HepG2 (cell line): Measurements from ENCODE around the gene AGAP1. TPM values are rescaled to one million over a fixed set of nuclear protein-coding genes. Genes with fewer than 3 reads are reported as not detected.

Source experiments
- ATAC-seq: fragments of 200-7000 bp; cut with Tn5 transposase; 3 replicates; pipeline ENCODE4 v1.9.1; 2020; ENCODE audit warnings: mild to moderate bottlenecking, moderate library complexity
- BruUV-seq: library from RNA; stranded (reverse); fragments of 400-500 nt; replicated peaks from 2 replicates; lab custom pipeline; 2021; lab: Mats Ljungman, UMichigan
- CTCF ChIA-PET: fragments of 300-600 bp; formaldehyde crosslinking; extraction: SDS; loops from one replicate; lab custom pipeline; 2021; ENCODE audit warnings: low total read pairs, inconsistent platforms, low intra/inter-chr PET ratio; lab: Yijun Ruan, JAX
- POLR2A ChIA-PET: fragments of 350-600 bp; sonication (Branson Sonifier 250); formaldehyde crosslinking; loops from one replicate; lab custom pipeline; 2020; ENCODE audit warnings: antibody characterized with exemption, inconsistent platforms; lab: Yijun Ruan, JAX
- DNase-seq: peaks from one replicate; pipeline ENCODE4 v3.0.0-alpha.2; 2015; ENCODE audit warnings: low spot score
- FAIRE-seq: peaks from 3 replicates; lab custom pipeline; 2011; peaks lifted over from hg19 to GRCh38; lab: Jason Lieb, UNC
- H2AFZ ChIP-seq: one replicate; pipeline ENCODE4 v1.6.1; 2011; ENCODE audit warnings: low read length, inconsistent platforms
- H3K27ac ChIP-seq: fragments of 300-600 bp; 3 replicates; pipeline ENCODE4 v1.8.0; 2011; ENCODE audit warnings: mixed run types, mild to moderate bottlenecking, mixed read lengths, low read length, inconsistent platforms; ENCODE audit not compliant: insufficient read depth; ENCODE audit errors: extremely low read length
- H3K27me3 ChIP-seq, 2 experiments: fragments of 200-600 bp in 1 of 2; 2 replicates in 1 of 2; 3 replicates in 1 of 2; pipeline versions ENCODE4 v1.6.0 to v1.8.0; 2011; ENCODE audit warnings: low read length in 2 of 2, mild to moderate bottlenecking in 2 of 2, moderate library complexity in 2 of 2, inconsistent platforms in 1 of 2; ENCODE audit not compliant: insufficient read depth in 2 of 2, control insufficient read depth in 1 of 2
- H3K36me3 ChIP-seq, 2 experiments: fragments of 200-600 bp in 1 of 2; replicated peaks in 1 of 2; 2 replicates in 1 of 2; 3 replicates in 1 of 2; pipeline versions ENCODE4 v1.5.1 to v1.8.0; 2011; ENCODE audit warnings: low read length in 2 of 2, inconsistent platforms in 1 of 2; ENCODE audit not compliant: insufficient read depth in 2 of 2, control insufficient read depth in 1 of 2
- H3K4me1 ChIP-seq: 2 replicates; pipeline ENCODE4 v1.5.1; 2012; ENCODE audit warnings: low read length, inconsistent platforms; ENCODE audit not compliant: insufficient read depth
- H3K4me2 ChIP-seq: 2 replicates; pipeline ENCODE4 v1.6.0; 2011; ENCODE audit warnings: low read depth, low read length, inconsistent platforms
- H3K4me3 ChIP-seq, 3 experiments: fragments of 200-600 bp in 1 of 3; sonication (generic), shearing (Covaris generic) in 1 of 3; replicated peaks in 1 of 3; 2 replicates each; pipeline ENCODE4 v1.5.1; 2011 to 2016; ENCODE audit warnings: low read length in 3 of 3, inconsistent platforms in 2 of 3, low read depth in 2 of 3, mild to moderate bottlenecking in 2 of 3, control low read depth in 1 of 3, mixed read lengths in 1 of 3; ENCODE audit not compliant: insufficient read depth in 1 of 3
- H3K79me2 ChIP-seq: one replicate; pipeline ENCODE4 v1.6.1; 2011; ENCODE audit warnings: low read length, inconsistent platforms; ENCODE audit not compliant: insufficient read depth
- H3K9ac ChIP-seq: 2 replicates; pipeline ENCODE4 v1.6.0; 2011; ENCODE audit warnings: mild to moderate bottlenecking, low read depth, low read length, inconsistent platforms; ENCODE audit not compliant: insufficient read depth
- H3K9me3 ChIP-seq: 2 replicates; pipeline ENCODE4 v1.5.1; 2012; ENCODE audit warnings: mild to moderate bottlenecking, low read length
- H4K20me1 ChIP-seq: 2 replicates; pipeline ENCODE4 v1.6.0; 2011; ENCODE audit warnings: inconsistent platforms, mild to moderate bottlenecking, low read length, moderate library complexity; ENCODE audit not compliant: insufficient read depth
- AKAP8 ChIP-seq: sonication (generic); formaldehyde crosslinking; IDR thresholded peaks from 2 replicates; pipeline ENCODE4 v1.5.1; 2020; ENCODE audit warnings: mild to moderate bottlenecking, missing genetic modification reagents
- ATF7-NPFF ChIP-seq: sonication (generic); formaldehyde crosslinking; IDR thresholded peaks from 2 replicates; pipeline ENCODE4 v1.8.1; 2023; ENCODE audit warnings: mild to moderate bottlenecking, low read depth, missing genetic modification reagents, moderate library complexity
- GATA4 ChIP-seq: sonication (generic); IDR thresholded peaks from 2 replicates; pipeline ENCODE4 v1.6.1; 2016; ENCODE audit warnings: antibody characterized with exemption, low read depth, borderline replicate concordance
- JDP2 ChIP-seq: sonication (generic); formaldehyde crosslinking; IDR thresholded peaks from 2 replicates; pipeline ENCODE4 v1.8.1; 2022; ENCODE audit warnings: missing genetic modification reagents, borderline replicate concordance
- KLF16 ChIP-seq, 2 experiments: sonication (generic) in 1 of 2; formaldehyde crosslinking in 1 of 2; IDR thresholded peaks; 2 replicates each; pipeline versions ENCODE4 v1.6.1 to v1.8.0; 2016 to 2023; ENCODE audit warnings: missing genetic modification reagents in 2 of 2, missing compliant biosample characterization in 1 of 2
- MED8 ChIP-seq: sonication (generic); formaldehyde crosslinking; IDR thresholded peaks from 2 replicates; pipeline ENCODE4 v1.8.1; 2023; ENCODE audit warnings: mild to moderate bottlenecking, missing genetic modification reagents; ENCODE audit not compliant: insufficient replicate concordance
- REL ChIP-seq: sonication (generic); formaldehyde crosslinking; conservative IDR thresholded peaks from 2 replicates; pipeline ENCODE4 v1.8.0; 2022; ENCODE audit warnings: mild to moderate bottlenecking, missing genetic modification reagents, moderate library complexity
- ZHX1 ChIP-seq: sonication (generic); formaldehyde crosslinking; IDR thresholded peaks from 2 replicates; pipeline ENCODE4 v1.8.1; 2022; ENCODE audit warnings: low read depth, mild to moderate bottlenecking, missing genetic modification reagents
- ZNF224 ChIP-seq: sonication (generic); formaldehyde crosslinking; IDR thresholded peaks from 2 replicates; pipeline ENCODE4 v1.5.0; 2020; ENCODE audit warnings: mild to moderate bottlenecking, missing genetic modification reagents
- ZNF256 ChIP-seq: sonication (generic); formaldehyde crosslinking; conservative IDR thresholded peaks from 2 replicates; pipeline ENCODE4 v1.4.0; 2020; ENCODE audit warnings: missing genetic modification reagents
- ZNF280D ChIP-seq: sonication (generic); formaldehyde crosslinking; IDR thresholded peaks from 2 replicates; pipeline ENCODE4 v1.5.1; 2020; ENCODE audit warnings: mild to moderate bottlenecking, missing genetic modification reagents
- ZNF326 ChIP-seq: sonication (generic); formaldehyde crosslinking; IDR thresholded peaks from 2 replicates; pipeline ENCODE4 v1.4.0; 2020; ENCODE audit warnings: missing genetic modification reagents, borderline replicate concordance
- ZNF354B ChIP-seq: sonication (generic); formaldehyde crosslinking; IDR thresholded peaks from 2 replicates; pipeline ENCODE4 v1.8.0; 2022; ENCODE audit warnings: mild to moderate bottlenecking, missing genetic modification reagents
- WGBS: methylation state at CpG from one replicate; pipeline ENCODE4 v1.1.6; 2017; ENCODE audit warnings: low lambda C conversion rate; 5-methylcytosine and 5-hydroxymethylcytosine counted together
- in situ Hi-C: cut with HindIII; loops from 2 replicates; pipeline ENCODE4 v1.10.0; 2017; ENCODE audit warnings: low pct_unique_long_range_greater_than_20kb; ENCODE audit not compliant: extremely low pct_ligation_motif_present
- intact Hi-C: fragments of 100-400 bp; cut with micrococcal nuclease; formaldehyde crosslinking; loops from one replicate; pipeline ENCODE4 v1.10.0; 2022; ENCODE audit not compliant: unreplicated experiment
- polyA plus RNA-seq, 8 experiments: library from polyadenylated mRNA; depleted of rRNA in 3 of 8; stranded (reverse) in 7 of 8; unstranded in 1 of 8; fragments of >200 nt; fragmentation: Illumina TruSeq in 4 of 8; extraction: Trizol in 4 of 8; gene quantifications; 2 replicates each; pipeline versions ENCODE4 v1.2.1 to v1.2.3, GENCODE V29; 2011 to 2016; ENCODE audit warnings: low read depth in 4 of 8, missing spikeins in 1 of 8, mixed read lengths in 1 of 8; ENCODE audit not compliant: insufficient read depth in 1 of 8
- total RNA-seq, 5 experiments: library from RNA; depleted of rRNA; stranded (reverse); fragments of >200 nt; fragmentation: Illumina TruSeq; extraction: Trizol; gene quantifications; 2 replicates each; pipeline ENCODE4 v1.2.3, GENCODE V29; 2016; ENCODE audit warnings: low read depth in 1 of 5
- TF ChIP-seq, protein P1 (sequence below): sonication (generic); formaldehyde crosslinking; IDR thresholded peaks from 2 replicates; pipeline ENCODE4 v1.4.0; 2020; ENCODE audit warnings: missing genetic modification reagents

Gene AGAP1
- total and polyA plus RNA-seq, 2 of the 13 experiments (the other 11 are each of a cell fraction or from before 2014, with no cell fraction given) = 21.2 to 32.7 TPM

- Histone ChIP-seq H3K9ac (no peak overlapping the region), H3K4me1 (peaks cover 54% of the 10 kb centered on the region), H3K36me3 (no peaks in the 10 kb centered on the region), H3K9me3 (no peaks in the 10 kb centered on the region), H3K27me3 (no peaks in the 10 kb centered on the region), H3K27ac (no peak overlapping the region), H3K4me2 (no peak overlapping the region), H3K79me2 (peaks cover 88% of the 10 kb centered on the region), H4K20me1 (peaks cover 50% of the 10 kb centered on the region), H2AFZ (no peak overlapping the region), H3K4me3 (no peak overlapping the region)
- CTCF ChIA-PET = no interaction called here
- DNase-seq (no peak), FAIRE-seq (no peak), ATAC-seq (no peak)
- BruUV-seq = no TSS peak
- POLR2A ChIA-PET = no interaction called here
- in situ Hi-C loops (no loop called here), intact Hi-C loops (no loop called here)
- no peak for TF ChIP-seq JDP2 (CRISPR knock-in tag)
- no peak for TF ChIP-seq ATF7-NPFF (CRISPR knock-in tag)
- no peak for TF ChIP-seq REL (CRISPR knock-in tag)
- TF ChIP-seq ZNF224 (CRISPR knock-in tag) = no peak
- no peak for TF ChIP-seq ZNF354B
- no peak for TF ChIP-seq ZNF280D (CRISPR knock-in tag)
- TF ChIP-seq, protein P1, sequence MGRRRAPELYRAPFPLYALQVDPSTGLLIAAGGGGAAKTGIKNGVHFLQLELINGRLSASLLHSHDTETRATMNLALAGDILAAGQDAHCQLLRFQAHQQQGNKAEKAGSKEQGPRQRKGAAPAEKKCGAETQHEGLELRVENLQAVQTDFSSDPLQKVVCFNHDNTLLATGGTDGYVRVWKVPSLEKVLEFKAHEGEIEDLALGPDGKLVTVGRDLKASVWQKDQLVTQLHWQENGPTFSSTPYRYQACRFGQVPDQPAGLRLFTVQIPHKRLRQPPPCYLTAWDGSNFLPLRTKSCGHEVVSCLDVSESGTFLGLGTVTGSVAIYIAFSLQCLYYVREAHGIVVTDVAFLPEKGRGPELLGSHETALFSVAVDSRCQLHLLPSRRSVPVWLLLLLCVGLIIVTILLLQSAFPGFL (CRISPR knock-in tag) = no peak
- TF ChIP-seq KLF16 (CRISPR knock-in tag; IDR thresholded peaks at IDR 0.05) = no peak
- TF ChIP-seq ZHX1 (CRISPR knock-in tag) = no peak
- no peak for TF ChIP-seq ZNF326 (CRISPR knock-in tag)
- TF ChIP-seq ZNF256 (CRISPR knock-in tag) = no peak
- TF ChIP-seq MED8 = no peak
- no peak for TF ChIP-seq AKAP8 (CRISPR knock-in tag)
- TF ChIP-seq GATA4 = no peak
- 90% methylated on average over 7 of the region's 8 CpGs for WGBS
Measured at GRCh38 chr2:235556901-235557300, 63.1 kb downstream of the AGAP1 start.
